H1 (cell line): ENCODE measurements around the gene PRKCH. TPM values are rescaled to one million over a fixed set of nuclear protein-coding genes. Genes with fewer than 3 reads are reported as not detected.

Experiments
- CHD1 ChIP-seq: IDR thresholded peaks from 2 replicates; pipeline ENCODE4 v1.6.1; 2012; ENCODE audit warnings: low read depth, low read length, improper control_type of control experiment
- SP4 ChIP-seq: IDR thresholded peaks from 2 replicates; pipeline ENCODE4 v1.6.1; 2012; ENCODE audit warnings: low read length, inconsistent platforms
- SRF ChIP-seq: IDR thresholded peaks from 2 replicates; pipeline ENCODE4 v1.6.1; 2011; ENCODE audit warnings: mild to moderate bottlenecking, low read depth, low read length, moderate library complexity
- TCF12 ChIP-seq: IDR thresholded peaks from 2 replicates; pipeline ENCODE4 v1.6.1; 2011; ENCODE audit warnings: low read depth, mild to moderate bottlenecking, low read length
- polyA plus RNA-seq, 7 experiments: library from polyadenylated mRNA; depleted of rRNA in 3 of 7; stranded (reverse) in 5 of 7; unstranded in 2 of 7; fragments of >200 nt in 5 of 7; fragments of 200-250 nt in 2 of 7; gene quantifications; 1 replicate in 5 of 7; 2 replicates in 1 of 7; 4 replicates in 1 of 7; pipeline versions ENCODE4 v1.2.1 to v1.2.3, GENCODE V29; 2011 to 2013; ENCODE audit warnings: missing spikeins in 2 of 7, mixed read lengths in 2 of 7
- total RNA-seq: library from RNA; stranded (reverse); fragmentation: NEBNext Ultra II Directional; extraction: Animal tissue kit (Norgen Biotek cat#: 25700); gene quantifications from 2 replicates; pipeline ENCODE4 v1.2.1, GENCODE V29; 2021

PRKCH gene
- total and polyA plus RNA-seq, 2 of the 8 experiments (the other 6 are each of a cell fraction or from before 2014, with no cell fraction given) = 6.4 to 7.0 TPM

GRCh38 chr14:61585598-61586543, 264.5 kb downstream of the PRKCH start (continued):
- no peak for TF ChIP-seq CHD1
- no peak for TF ChIP-seq SRF
- no peak for TF ChIP-seq TCF12
- no peak for TF ChIP-seq SP4
